C4-2B (cell line): ENCODE data around the gene SIX5.

Source experiments
- CTCF ChIP-seq: fragments of 450-650 bp; conservative IDR thresholded peaks from 2 replicates; pipeline ENCODE4 v1.5.1; 2017; ENCODE audit warnings: mild to moderate bottlenecking
- ZFX ChIP-seq: fragments of 450-650 bp; IDR thresholded peaks from 2 replicates; pipeline ENCODE4 v1.6.1; 2017

- TF ChIP-seq CTCF (no peak), ZFX (no peak)
Measured at GRCh38 chr19:45768655-45768983, 433 bp downstream of the SIX5 start.
